ENCODE data around the gene SOD3.

GRCh38 chr4:24849351-24849750, 54.0 kb downstream of the SOD3 start:
- TF ChIP-seq ZNF202 (tag by site-specific recombination; IDR thresholded peaks at IDR 0.05; ENCODE audit: borderline replicate concordance), result no peak
- TF ChIP-seq ZNF274 (IDR thresholded peaks at IDR 0.05; ENCODE audit: low read length), result no peak
- TF ChIP-seq ZNF274 (tag by site-specific recombination; IDR thresholded peaks at IDR 0.05; ENCODE audit: borderline replicate concordance), result no peak
- TF ChIP-seq CTCF (tag by site-specific recombination; IDR thresholded peaks at IDR 0.05), result no peak
- no peak for TF ChIP-seq PATZ1 (tag by site-specific recombination; IDR thresholded peaks at IDR 0.05)
- TF ChIP-seq TRIM28 (IDR thresholded peaks at IDR 0.05; ENCODE audit: borderline replicate concordance, low read length), result no peak
- TF ChIP-seq OSR2 (tag by site-specific recombination; IDR thresholded peaks at IDR 0.05), result no peak

Data from HEK293 (cell line).